Loucy (cell line): ENCODE measurements around the gene AGPS.
"Not testable (repeated sequence)": the region's sequence is repeated elsewhere in the genome, so short reads cannot be mapped to it uniquely, and the experiment has no call there.

Source experiments
- EZH2phosphoT487 ChIP-seq: fragments of 200-600 bp; IDR thresholded peaks from 2 replicates; pipeline ENCODE4 v1.6.1; 2018; ENCODE audit warnings: antibody characterized with exemption, mild to moderate bottlenecking, moderate library complexity, borderline replicate concordance
- TF ChIP-seq, protein P1 (sequence below): fragments of 200-600 bp; sonication (generic); conservative IDR thresholded peaks from 2 replicates; pipeline ENCODE4 v1.5.1; 2014; ENCODE audit warnings: mild to moderate bottlenecking, antibody characterized with exemption, low read length

DNA sequence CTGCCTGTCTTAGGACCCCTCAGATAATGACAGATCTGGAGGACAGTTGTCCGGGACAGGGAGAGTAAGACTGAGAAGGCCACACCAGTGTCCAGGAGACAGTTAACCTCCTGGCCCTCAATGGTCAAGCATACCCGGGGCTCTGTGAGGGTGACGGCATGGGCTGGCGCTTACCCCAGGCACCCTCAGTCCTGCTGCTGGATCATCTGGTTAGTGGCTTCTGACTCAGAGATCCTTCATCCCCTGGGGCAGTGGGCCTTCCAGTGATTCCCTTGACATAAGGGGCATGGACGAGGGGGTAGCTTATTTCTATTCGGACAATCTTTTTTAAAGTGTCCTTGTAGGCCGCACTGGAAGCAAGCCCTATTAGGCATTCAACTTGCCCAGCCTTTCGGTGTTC is 18.1 kb downstream of the AGPS start:
- TF ChIP-seq, protein P1, sequence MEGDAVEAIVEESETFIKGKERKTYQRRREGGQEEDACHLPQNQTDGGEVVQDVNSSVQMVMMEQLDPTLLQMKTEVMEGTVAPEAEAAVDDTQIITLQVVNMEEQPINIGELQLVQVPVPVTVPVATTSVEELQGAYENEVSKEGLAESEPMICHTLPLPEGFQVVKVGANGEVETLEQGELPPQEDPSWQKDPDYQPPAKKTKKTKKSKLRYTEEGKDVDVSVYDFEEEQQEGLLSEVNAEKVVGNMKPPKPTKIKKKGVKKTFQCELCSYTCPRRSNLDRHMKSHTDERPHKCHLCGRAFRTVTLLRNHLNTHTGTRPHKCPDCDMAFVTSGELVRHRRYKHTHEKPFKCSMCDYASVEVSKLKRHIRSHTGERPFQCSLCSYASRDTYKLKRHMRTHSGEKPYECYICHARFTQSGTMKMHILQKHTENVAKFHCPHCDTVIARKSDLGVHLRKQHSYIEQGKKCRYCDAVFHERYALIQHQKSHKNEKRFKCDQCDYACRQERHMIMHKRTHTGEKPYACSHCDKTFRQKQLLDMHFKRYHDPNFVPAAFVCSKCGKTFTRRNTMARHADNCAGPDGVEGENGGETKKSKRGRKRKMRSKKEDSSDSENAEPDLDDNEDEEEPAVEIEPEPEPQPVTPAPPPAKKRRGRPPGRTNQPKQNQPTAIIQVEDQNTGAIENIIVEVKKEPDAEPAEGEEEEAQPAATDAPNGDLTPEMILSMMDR: not testable (repeated sequence)
- not testable (repeated sequence) for TF ChIP-seq EZH2phosphoT487
